OCI-LY1 (cell line): ENCODE measurements around the gene TOPAZ1.

Experiments used
- H2AFZ ChIP-seq: fragments of 200-600 bp; sonication (generic), shearing (Covaris generic); 2 replicates; pipeline ENCODE4 v1.6.0; 2014; ENCODE audit warnings: antibody characterized with exemption, mild to moderate bottlenecking, low read length
- H3F3A ChIP-seq: fragments of 200-600 bp; sonication (generic), shearing (Covaris generic); 2 replicates; pipeline ENCODE4 v1.6.0; 2014; ENCODE audit warnings: mild to moderate bottlenecking, antibody characterized with exemption, low read length, moderate library complexity; ENCODE audit not compliant: insufficient read depth
- H3K27ac ChIP-seq: fragments of 200-600 bp; sonication (generic); 2 replicates; pipeline ENCODE4 v1.5.1; 2014; ENCODE audit warnings: low read length, mixed run types, mild to moderate bottlenecking, low read depth; ENCODE audit not compliant: poor library complexity, severe bottlenecking
- H3K27me3 ChIP-seq: fragments of 200-600 bp; sonication (generic); 2 replicates; pipeline ENCODE4 v1.6.0; 2014; ENCODE audit warnings: antibody characterized with exemption, mild to moderate bottlenecking, low read length, moderate library complexity; ENCODE audit not compliant: insufficient read depth
- H3K36me3 ChIP-seq: fragments of 200-600 bp; sonication (generic); 2 replicates; pipeline ENCODE4 v1.6.1; 2014; ENCODE audit warnings: mild to moderate bottlenecking, antibody characterized with exemption, low read length, moderate library complexity, mixed read lengths; ENCODE audit not compliant: insufficient read depth
- H3K4me1 ChIP-seq: fragments of 200-600 bp; sonication (generic); 2 replicates; pipeline ENCODE4 v1.5.1; 2014; ENCODE audit warnings: mild to moderate bottlenecking, low read length, moderate library complexity; ENCODE audit not compliant: insufficient read depth, severe bottlenecking
- H3K4me2 ChIP-seq: fragments of 200-600 bp; sonication (generic), shearing (Covaris generic); 2 replicates; pipeline ENCODE4 v1.6.1; 2014; ENCODE audit warnings: low read length
- H3K4me3 ChIP-seq: fragments of 200-600 bp; sonication (generic); 2 replicates; pipeline ENCODE4 v1.5.1; 2014; ENCODE audit warnings: low read length, low read depth, mild to moderate bottlenecking, mixed read lengths; ENCODE audit not compliant: poor library complexity, severe bottlenecking
- H3K79me2 ChIP-seq: fragments of 200-600 bp; shearing (Covaris generic); 2 replicates; pipeline ENCODE4 v1.6.1; 2016; ENCODE audit warnings: mixed run types, low read length, mixed read lengths; ENCODE audit not compliant: insufficient read depth
- H3K9ac ChIP-seq: fragments of 200-600 bp; sonication (generic), shearing (Covaris generic); 2 replicates; pipeline ENCODE4 v1.6.1; 2014; ENCODE audit warnings: mild to moderate bottlenecking, low read length, mixed read lengths
- H3K9me2 ChIP-seq: fragments of 200-600 bp; sonication (generic), shearing (Covaris generic); 2 replicates; pipeline ENCODE4 v1.6.1; 2014; ENCODE audit warnings: low read depth, mild to moderate bottlenecking, low read length, mixed read lengths
- H3K9me3 ChIP-seq: fragments of 200-600 bp; shearing (Covaris generic); 2 replicates; pipeline ENCODE4 v1.6.1; 2014; ENCODE audit warnings: low read length, mixed read lengths
- H4K20me1 ChIP-seq: fragments of 200-600 bp; sonication (generic), shearing (Covaris generic); 2 replicates; pipeline ENCODE4 v1.6.0; 2016; ENCODE audit warnings: mild to moderate bottlenecking, low read length; ENCODE audit not compliant: insufficient read depth
- CTCF ChIP-seq: fragments of 200-600 bp; sonication (generic), shearing (Covaris generic); IDR thresholded peaks from 2 replicates; pipeline ENCODE4 v1.5.1; 2017; ENCODE audit warnings: mild to moderate bottlenecking, antibody characterized with exemption, low read length, moderate library complexity, mixed read lengths
- EZH2 ChIP-seq: fragments of 200-600 bp; sonication (generic), shearing (Covaris generic); IDR thresholded peaks from 2 replicates; pipeline ENCODE4 v1.8.0; 2017; ENCODE audit warnings: borderline replicate concordance, mixed run types, mild to moderate bottlenecking, antibody characterized with exemption, low read length, moderate library complexity, mixed read lengths

The TOPAZ1 gene

GRCh38 chr3:44365952-44366351, 124.3 kb downstream of the TOPAZ1 start:
- H3K36me3 ChIP-seq = no peaks in the 10 kb centered on the region
- H3K9me2 ChIP-seq = no peaks in the 10 kb centered on the region
- H3K27ac ChIP-seq = no peak overlapping the region
- H3K4me1 ChIP-seq = no peaks in the 10 kb centered on the region
- H3K9me3 ChIP-seq = no peaks in the 10 kb centered on the region
- TF ChIP-seq CTCF (no peak), EZH2 (no peak)
- H3K4me3 ChIP-seq = no peak overlapping the region
- no peaks in the 10 kb centered on the region for H3K79me2 ChIP-seq
- H2AFZ ChIP-seq = no peak overlapping the region
- H3K27me3 ChIP-seq = no peaks in the 10 kb centered on the region
- no peaks in the 10 kb centered on the region for H3F3A ChIP-seq
- H4K20me1 ChIP-seq = no peaks in the 10 kb centered on the region
- H3K9ac ChIP-seq = no peak overlapping the region
- H3K4me2 ChIP-seq = no peak overlapping the region

- Histone ChIP-seq H3K9me2 (no peaks in the 10 kb centered on the region), H3K36me3 (no peaks in the 10 kb centered on the region), H3K9me3 (no peaks in the 10 kb centered on the region), H4K20me1 (no peaks in the 10 kb centered on the region), H3F3A (no peaks in the 10 kb centered on the region), H3K27me3 (no peaks in the 10 kb centered on the region), H3K4me3 (no peak overlapping the region), H3K4me2 (no peak overlapping the region), H2AFZ (no peak overlapping the region), H3K27ac (no peak overlapping the region), H3K4me1 (no peaks in the 10 kb centered on the region), H3K79me2 (no peaks in the 10 kb centered on the region), H3K9ac (no peak overlapping the region)
- TF ChIP-seq CTCF = no peak
- TF ChIP-seq EZH2 = no peak
Measured at GRCh38 chr3:44375450-44375849, 133.8 kb downstream of the TOPAZ1 start.
